ENCODE data around the gene UBXN2A.
A peak's percentile ranks its signal among the peaks of the same experiment; 100 is the strongest.

Gene UBXN2A

DNA sequence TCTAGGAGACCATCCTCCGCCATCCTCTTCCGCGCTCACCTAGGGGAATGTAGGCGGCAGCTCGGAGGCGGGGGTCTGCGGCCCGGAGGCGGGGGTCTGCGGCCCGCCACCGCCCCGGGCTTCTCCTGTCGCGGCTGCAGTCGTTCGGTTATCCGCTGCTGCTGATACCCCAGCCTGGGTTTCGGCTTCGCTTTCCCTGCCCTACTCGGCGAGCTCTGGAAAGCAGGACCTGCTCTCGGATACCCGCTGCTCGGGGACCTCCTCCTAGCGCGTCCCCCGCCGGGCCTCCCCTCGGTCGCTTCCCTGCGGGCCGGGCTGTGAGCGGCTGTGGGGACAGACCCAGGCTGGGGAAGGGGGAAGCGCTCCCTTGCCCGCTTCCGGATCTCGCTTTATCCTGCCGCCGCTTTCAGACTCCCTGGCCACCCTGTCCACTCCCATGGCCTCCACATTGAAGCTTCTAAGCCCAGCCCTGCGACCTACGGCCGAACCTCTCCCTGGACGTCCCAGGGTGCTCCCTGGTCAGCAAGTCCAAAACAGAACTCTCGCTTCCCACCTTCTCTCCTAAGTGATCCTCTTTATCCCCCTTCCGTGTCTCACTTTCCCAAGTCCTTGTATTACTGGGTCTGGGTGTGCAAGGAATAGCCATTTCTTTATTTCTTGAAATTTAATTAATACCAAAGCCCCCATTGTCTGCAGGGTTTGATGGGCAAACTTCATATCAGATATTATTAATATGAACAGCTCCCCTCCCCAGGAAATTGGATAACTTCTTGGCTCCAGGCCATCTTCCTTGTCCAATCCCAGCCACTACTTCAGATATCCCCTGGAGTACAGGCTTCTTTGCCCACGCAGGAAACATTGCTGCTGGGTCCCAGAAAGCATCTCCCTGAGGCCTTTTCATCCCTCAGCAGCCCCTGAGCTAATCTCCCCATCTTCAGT, 110.0 kb downstream of the UBXN2A start:
- TF ChIP-seq TCF12 (IDR thresholded peaks at IDR 0.05; ENCODE audit: low read depth), result no peak
- TF ChIP-seq CREB1 (IDR thresholded peaks at IDR 0.05; ENCODE audit: low read depth), result no peak
- TF ChIP-seq ZBTB7A (IDR thresholded peaks at IDR 0.05; ENCODE audit: low read depth), result peak; percentile 99
- no peak for TF ChIP-seq YY1 (IDR thresholded peaks at IDR 0.05; ENCODE audit: low read depth)
- TF ChIP-seq CEBPB (IDR thresholded peaks at IDR 0.05), result no peak
- TF ChIP-seq NFIC (IDR thresholded peaks at IDR 0.05), result 0 out of 2 replicates have a peak, but pooled peaks have one; percentile 19
- no peak for TF ChIP-seq EP300 (IDR thresholded peaks at IDR 0.05; ENCODE audit: borderline replicate concordance)
- TF ChIP-seq, protein P1, sequence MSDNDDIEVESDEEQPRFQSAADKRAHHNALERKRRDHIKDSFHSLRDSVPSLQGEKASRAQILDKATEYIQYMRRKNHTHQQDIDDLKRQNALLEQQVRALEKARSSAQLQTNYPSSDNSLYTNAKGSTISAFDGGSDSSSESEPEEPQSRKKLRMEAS (IDR thresholded peaks at IDR 0.05), result no peak

DNA sequence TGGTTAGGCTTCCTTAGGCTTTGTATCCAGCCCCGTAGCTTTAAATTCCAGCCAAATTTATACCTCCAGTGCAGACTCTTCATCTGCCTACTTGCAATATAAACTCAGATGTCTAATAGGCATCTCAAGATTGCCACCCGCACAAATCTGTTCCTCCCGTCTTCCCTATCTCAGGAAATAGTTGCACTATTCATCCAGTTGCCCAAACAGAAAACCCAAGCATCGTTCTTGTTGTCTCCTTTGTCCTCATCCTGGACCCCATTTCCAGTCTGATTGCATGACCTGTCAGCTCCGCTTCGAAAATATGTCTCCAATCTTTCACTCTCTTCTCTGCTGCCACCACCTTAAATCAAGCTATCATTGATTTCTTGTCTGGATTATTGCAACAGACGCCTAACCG, 111.6 kb downstream of the UBXN2A start:
- TF ChIP-seq EGR1 (IDR thresholded peaks at IDR 0.05), result no peak
- TF ChIP-seq, protein P2, sequence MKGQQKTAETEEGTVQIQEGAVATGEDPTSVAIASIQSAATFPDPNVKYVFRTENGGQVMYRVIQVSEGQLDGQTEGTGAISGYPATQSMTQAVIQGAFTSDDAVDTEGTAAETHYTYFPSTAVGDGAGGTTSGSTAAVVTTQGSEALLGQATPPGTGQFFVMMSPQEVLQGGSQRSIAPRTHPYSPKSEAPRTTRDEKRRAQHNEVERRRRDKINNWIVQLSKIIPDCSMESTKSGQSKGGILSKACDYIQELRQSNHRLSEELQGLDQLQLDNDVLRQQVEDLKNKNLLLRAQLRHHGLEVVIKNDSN (IDR thresholded peaks at IDR 0.05), result no peak
- no peak for TF ChIP-seq CREB1 (IDR thresholded peaks at IDR 0.05; ENCODE audit: low read depth)
- no peak for TF ChIP-seq ZBTB7A (IDR thresholded peaks at IDR 0.05; ENCODE audit: low read depth)
- TF ChIP-seq TCF12 (IDR thresholded peaks at IDR 0.05; ENCODE audit: low read depth), result no peak
- TF ChIP-seq, protein P1 (IDR thresholded peaks at IDR 0.05), result no peak
- TF ChIP-seq RAD21 (IDR thresholded peaks at IDR 0.05; ENCODE audit: low read depth), result no peak
- TF ChIP-seq NFIC (IDR thresholded peaks at IDR 0.05), result no peak
- TF ChIP-seq FOXM1 (IDR thresholded peaks at IDR 0.05; ENCODE audit: borderline replicate concordance, low read depth), result no peak
- no peak for TF ChIP-seq CEBPB (IDR thresholded peaks at IDR 0.05)
- TF ChIP-seq EP300 (IDR thresholded peaks at IDR 0.05; ENCODE audit: borderline replicate concordance), result no peak
- TF ChIP-seq TAF1 (IDR thresholded peaks at IDR 0.05; ENCODE audit: low read depth), result no peak
- no peak for TF ChIP-seq TEAD4 (IDR thresholded peaks at IDR 0.05)
- TF ChIP-seq YY1 (IDR thresholded peaks at IDR 0.05; ENCODE audit: low read depth), result no peak
- TF ChIP-seq, protein P3, sequence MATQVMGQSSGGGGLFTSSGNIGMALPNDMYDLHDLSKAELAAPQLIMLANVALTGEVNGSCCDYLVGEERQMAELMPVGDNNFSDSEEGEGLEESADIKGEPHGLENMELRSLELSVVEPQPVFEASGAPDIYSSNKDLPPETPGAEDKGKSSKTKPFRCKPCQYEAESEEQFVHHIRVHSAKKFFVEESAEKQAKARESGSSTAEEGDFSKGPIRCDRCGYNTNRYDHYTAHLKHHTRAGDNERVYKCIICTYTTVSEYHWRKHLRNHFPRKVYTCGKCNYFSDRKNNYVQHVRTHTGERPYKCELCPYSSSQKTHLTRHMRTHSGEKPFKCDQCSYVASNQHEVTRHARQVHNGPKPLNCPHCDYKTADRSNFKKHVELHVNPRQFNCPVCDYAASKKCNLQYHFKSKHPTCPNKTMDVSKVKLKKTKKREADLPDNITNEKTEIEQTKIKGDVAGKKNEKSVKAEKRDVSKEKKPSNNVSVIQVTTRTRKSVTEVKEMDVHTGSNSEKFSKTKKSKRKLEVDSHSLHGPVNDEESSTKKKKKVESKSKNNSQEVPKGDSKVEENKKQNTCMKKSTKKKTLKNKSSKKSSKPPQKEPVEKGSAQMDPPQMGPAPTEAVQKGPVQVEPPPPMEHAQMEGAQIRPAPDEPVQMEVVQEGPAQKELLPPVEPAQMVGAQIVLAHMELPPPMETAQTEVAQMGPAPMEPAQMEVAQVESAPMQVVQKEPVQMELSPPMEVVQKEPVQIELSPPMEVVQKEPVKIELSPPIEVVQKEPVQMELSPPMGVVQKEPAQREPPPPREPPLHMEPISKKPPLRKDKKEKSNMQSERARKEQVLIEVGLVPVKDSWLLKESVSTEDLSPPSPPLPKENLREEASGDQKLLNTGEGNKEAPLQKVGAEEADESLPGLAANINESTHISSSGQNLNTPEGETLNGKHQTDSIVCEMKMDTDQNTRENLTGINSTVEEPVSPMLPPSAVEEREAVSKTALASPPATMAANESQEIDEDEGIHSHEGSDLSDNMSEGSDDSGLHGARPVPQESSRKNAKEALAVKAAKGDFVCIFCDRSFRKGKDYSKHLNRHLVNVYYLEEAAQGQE (IDR thresholded peaks at IDR 0.05; ENCODE audit: low read depth), result no peak

DNA sequence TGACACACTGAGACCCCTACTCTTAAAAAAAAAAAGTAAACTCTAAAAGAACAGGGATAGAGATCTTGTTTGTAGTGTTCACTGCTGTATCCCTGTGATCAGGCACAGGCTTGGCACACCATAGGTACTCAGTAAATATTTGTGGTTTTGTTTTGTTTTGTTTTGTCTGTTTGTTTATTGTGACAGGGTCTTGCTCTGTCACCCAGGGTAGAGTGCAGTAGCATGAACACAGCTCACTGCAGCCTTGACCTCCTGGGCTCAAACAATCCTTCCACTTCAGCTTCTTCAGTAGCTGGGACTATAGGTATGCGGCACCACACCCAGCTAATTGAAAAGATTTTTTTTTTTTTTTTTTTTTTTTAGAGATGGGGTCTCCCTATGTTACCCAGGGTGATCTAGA, 112.7 kb downstream of the UBXN2A start:
- TF ChIP-seq ZBTB7A (IDR thresholded peaks at IDR 0.05; ENCODE audit: low read depth) (no peak), TEAD4 (IDR thresholded peaks at IDR 0.05) (no peak), FOXM1 (IDR thresholded peaks at IDR 0.05; ENCODE audit: borderline replicate concordance, low read depth) (no peak), CREB1 (IDR thresholded peaks at IDR 0.05; ENCODE audit: low read depth) (no peak), CEBPB (IDR thresholded peaks at IDR 0.05) (no peak), TAF1 (IDR thresholded peaks at IDR 0.05; ENCODE audit: low read depth) (no peak), RAD21 (IDR thresholded peaks at IDR 0.05; ENCODE audit: low read depth) (no peak), NFIC (IDR thresholded peaks at IDR 0.05) (no peak), EP300 (IDR thresholded peaks at IDR 0.05; ENCODE audit: borderline replicate concordance) (no peak), TCF12 (IDR thresholded peaks at IDR 0.05; ENCODE audit: low read depth) (no peak), EGR1 (IDR thresholded peaks at IDR 0.05) (no peak)
- TF ChIP-seq, protein P3 (IDR thresholded peaks at IDR 0.05; ENCODE audit: low read depth), result no peak
- TF ChIP-seq, protein P1 (IDR thresholded peaks at IDR 0.05), result no peak
- TF ChIP-seq, protein P2 (IDR thresholded peaks at IDR 0.05), result no peak
